Measurements from ENCODE around the gene RASGRP1. TPM values are rescaled to one million over a fixed set of nuclear protein-coding genes. Genes with fewer than 3 reads are reported as not detected.

RASGRP1 gene
- total RNA-seq, 1 experiment from 2014 or later, result 0.51 TPM

Other genes starting within 250 kb of the RASGRP1 start
- gene FAM98B, start 110.7 kb downstream of the RASGRP1 start, total RNA-seq (2021; ENCODE audit: unreplicated experiment), result 32.5 TPM